Measurements from ENCODE around the gene LRMDA.

LRMDA gene

DNA sequence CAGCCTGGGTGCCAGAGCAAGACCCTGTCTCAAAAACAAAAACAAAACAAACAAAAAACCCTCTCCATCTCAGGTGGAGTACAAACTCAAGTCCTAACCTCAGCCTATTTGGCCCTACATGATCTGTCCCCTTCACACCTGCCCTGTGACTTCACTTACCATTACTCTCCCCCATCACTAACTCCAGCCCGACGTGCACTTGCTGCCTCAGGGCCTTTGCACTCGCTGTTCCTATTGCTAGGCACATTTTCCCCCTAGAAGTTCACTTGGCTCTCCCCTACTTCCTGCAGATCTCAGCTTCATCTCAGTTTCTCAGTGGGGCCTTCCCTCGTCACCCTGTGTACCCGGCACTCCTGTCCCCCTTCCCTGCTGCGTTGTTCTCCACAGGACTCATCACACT is 8.5 kb upstream of the LRMDA start:
- TF ChIP-seq, protein P1, sequence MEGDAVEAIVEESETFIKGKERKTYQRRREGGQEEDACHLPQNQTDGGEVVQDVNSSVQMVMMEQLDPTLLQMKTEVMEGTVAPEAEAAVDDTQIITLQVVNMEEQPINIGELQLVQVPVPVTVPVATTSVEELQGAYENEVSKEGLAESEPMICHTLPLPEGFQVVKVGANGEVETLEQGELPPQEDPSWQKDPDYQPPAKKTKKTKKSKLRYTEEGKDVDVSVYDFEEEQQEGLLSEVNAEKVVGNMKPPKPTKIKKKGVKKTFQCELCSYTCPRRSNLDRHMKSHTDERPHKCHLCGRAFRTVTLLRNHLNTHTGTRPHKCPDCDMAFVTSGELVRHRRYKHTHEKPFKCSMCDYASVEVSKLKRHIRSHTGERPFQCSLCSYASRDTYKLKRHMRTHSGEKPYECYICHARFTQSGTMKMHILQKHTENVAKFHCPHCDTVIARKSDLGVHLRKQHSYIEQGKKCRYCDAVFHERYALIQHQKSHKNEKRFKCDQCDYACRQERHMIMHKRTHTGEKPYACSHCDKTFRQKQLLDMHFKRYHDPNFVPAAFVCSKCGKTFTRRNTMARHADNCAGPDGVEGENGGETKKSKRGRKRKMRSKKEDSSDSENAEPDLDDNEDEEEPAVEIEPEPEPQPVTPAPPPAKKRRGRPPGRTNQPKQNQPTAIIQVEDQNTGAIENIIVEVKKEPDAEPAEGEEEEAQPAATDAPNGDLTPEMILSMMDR (IDR thresholded peaks at IDR 0.05) = no peak

DNA sequence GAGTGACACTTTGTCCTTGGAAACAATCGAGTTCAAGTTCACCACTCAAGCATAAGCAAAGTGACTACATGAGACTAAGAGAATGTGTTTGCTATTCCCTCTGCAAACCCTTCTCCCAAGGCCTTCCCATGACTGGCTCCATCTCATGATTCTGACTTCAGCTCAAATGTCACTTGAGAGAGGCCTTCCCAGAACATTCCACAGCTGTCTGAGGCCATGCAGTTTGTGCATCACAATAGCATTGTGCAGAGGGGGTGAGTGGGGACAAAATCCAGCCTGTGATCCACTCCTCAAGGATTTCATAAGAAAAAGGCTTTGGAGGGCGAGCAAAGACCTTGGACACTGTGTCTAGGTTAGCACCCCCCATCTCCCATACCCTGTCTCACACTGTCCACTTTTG is 6.9 kb upstream of the LRMDA start:
- TF ChIP-seq, protein P1 (IDR thresholded peaks at IDR 0.05) = no peak

DNA sequence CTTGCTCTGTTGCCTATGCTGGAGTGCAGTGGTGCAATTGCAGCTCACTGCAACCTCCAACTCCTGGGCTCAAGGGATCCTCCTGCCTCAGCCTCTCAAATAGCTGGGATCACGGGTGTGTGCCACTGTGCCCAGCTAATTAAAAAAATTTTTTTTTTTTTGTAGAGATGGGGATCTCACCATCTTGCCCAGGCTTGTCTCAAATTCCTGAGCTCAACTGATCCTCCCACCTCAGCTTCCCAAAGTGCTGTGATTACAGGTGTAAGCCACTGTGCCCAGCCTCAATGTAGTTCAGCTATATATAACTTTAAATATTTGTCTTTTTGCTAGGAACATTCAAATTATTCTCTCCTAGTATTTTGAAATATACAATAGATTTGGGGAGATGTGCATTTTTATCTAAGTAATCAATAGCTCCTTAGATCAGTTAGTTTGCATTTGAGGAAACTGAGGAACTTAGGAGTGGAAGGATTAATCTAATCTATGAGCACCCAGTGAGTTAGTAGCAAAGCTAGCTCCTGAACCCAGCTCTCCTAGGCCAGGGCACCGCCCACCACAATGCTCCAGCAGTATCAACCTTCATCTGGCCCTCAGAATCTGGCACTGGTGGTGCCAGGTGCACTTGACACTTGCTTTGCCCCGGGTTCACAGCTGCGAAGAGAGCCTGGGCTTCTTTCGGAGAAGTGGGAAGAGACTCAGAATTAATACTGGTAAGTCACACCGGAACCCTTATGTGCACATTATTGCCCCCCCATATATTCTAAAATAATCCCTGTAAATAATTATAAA is 5.9 kb upstream of the LRMDA start:
- TF ChIP-seq, protein P1 (IDR thresholded peaks at IDR 0.05) = no peak

DNA sequence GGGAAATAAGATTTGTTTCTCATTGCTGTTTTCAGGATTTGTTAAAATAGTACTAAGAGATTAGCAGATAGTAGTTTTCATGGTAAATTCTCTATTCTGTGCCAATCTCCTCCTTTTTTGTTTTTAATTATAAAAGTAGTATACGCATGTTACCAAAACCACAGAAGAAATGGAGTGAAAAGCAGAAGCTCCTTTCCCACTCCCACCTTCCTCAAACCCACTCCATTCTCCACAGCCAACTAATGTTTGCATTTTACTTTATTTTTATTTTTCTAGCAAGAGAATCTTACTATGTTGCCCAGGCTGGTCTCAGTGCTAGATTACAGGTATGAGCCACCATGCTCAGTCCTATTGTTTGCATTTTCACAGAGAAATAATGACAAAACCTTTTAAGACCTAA is 4.5 kb upstream of the LRMDA start:
- TF ChIP-seq, protein P1 (IDR thresholded peaks at IDR 0.05) = no peak

DNA sequence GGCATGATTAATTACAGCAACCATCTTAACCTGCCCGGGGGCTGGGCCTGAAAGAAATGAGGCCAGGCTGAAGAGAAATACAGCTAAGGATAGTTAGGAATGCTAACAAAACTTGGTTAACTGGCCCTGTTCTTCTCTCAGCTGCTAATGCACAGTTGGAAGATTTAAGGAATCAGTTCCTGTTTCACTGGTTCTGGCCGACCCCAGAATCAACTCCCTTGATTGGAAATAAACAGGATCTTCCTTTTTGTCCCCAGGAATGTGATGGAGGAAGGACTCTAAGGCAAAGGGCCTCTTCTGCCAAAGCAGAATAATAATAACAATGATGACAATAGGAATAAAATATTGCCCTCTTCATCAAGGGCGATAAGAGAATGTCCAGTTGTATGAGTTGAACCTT is 3.5 kb upstream of the LRMDA start:
- TF ChIP-seq, protein P1 (IDR thresholded peaks at IDR 0.05) = no peak

DNA sequence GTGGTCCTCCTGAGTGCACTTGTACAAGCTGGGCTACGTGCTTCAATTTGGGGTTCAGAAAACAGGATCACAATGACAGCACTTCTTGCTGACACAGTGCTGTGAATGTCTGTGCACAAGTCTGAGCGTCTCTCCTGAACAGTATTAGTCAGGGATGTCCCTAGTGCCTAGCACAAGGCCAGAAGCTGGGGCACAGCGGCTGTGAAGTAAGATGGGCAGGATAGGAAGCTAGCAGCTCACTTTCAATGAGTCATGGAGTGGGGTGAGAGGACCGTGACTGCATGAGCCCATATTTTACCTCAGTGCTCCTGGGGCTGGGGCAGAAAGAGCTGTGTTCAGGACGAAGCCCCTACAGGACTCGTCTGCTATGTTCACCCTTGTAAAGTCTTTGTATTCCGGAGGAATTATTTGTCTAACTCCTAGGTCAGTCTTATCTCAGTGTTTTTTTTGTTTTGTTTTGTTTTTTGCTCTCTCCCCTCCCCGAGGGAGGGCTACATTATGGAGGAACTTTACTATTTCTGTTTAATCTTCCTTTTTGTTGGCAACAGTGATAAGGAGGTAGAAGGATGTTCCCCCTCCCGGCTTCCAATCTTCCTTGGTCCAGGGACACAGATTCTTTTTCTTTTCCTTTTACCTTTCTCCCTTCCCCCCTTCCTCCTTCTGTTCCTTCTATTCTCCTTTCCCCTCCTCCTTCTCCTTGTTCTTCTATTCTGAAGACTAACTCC is 2.8 kb upstream of the LRMDA start:
- TF ChIP-seq, protein P1 (IDR thresholded peaks at IDR 0.05) = no peak

DNA sequence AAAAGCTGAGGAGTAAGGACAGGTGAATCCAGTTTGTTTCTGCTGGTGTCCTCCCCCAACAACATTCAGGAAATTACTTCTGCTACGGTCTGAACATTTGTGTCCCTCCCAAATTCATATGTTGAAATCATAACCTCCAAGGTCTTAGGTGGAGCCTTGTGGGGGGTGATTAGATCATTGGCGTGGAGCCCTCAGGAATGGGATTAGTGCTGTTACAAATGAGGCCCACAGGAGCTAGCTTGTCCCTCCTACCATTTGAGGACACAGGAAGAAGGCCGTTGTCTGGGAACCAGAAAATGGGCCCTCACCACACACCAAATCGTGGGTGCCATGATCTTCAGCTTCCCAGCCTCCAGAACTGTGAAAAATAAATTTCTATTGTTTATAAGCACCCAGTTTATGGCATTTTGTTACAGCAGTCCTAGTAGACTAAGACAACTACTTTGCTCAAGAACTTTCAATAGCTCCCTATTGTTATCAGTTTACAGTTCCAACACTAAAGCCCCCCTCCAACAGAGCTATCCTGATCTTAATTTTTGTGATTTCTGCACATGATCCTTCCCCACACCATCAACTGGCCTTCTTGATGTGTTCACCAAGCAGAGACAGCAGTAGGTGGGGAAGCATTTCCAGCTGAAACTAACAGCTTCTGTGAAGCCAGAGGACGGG is 2.1 kb upstream of the LRMDA start:
- TF ChIP-seq, protein P1 (IDR thresholded peaks at IDR 0.05) = no peak
